Liver (tissue), 9 donors: ENCODE data around the gene MICAL3. TPM values are rescaled to one million over a fixed set of nuclear protein-coding genes. Genes with fewer than 3 reads are reported as not detected.
A peak's percentile ranks its signal among the peaks of the same experiment; 100 is the strongest.

Experiments used
- DNase-seq: peaks from one replicate; pipeline ENCODE4 v3.0.0-alpha.2; 2017; ENCODE audit warnings: low spot score
- H3K27ac ChIP-seq, 2 donors: one replicate each; pipeline ENCODE4 v1.7.0; 2013; ENCODE audit warnings: inconsistent platforms in 2 of 2, low read length in 2 of 2, control low read depth in 1 of 2, low read depth in 1 of 2, mild to moderate bottlenecking in 1 of 2
- H3K27me3 ChIP-seq, 4 donors: one replicate each; pipeline versions ENCODE4 v1.6.1 to v1.7.0; 2013; ENCODE audit warnings: low read length in 3 of 4, inconsistent platforms in 1 of 4, mild to moderate bottlenecking in 1 of 4, moderate library complexity in 1 of 4; ENCODE audit not compliant: control insufficient read depth in 4 of 4, insufficient read depth in 4 of 4
- H3K36me3 ChIP-seq, 4 donors: one replicate each; pipeline versions ENCODE4 v1.6.1 to v1.7.0; 2013; ENCODE audit warnings: low read length in 3 of 4, mild to moderate bottlenecking in 3 of 4, low read depth in 1 of 4, moderate library complexity in 1 of 4; ENCODE audit not compliant: control insufficient read depth in 4 of 4, insufficient read depth in 3 of 4
- H3K4me1 ChIP-seq, 4 donors: one replicate each; pipeline versions ENCODE4 v1.6.1 to v1.7.0; 2013; ENCODE audit warnings: low read length in 3 of 4, mild to moderate bottlenecking in 3 of 4, moderate library complexity in 1 of 4; ENCODE audit not compliant: control insufficient read depth in 4 of 4, insufficient read depth in 4 of 4
- H3K4me3 ChIP-seq, 3 donors: one replicate each; pipeline versions ENCODE4 v1.6.1 to v1.7.0; 2013; ENCODE audit warnings: low read length in 3 of 3, control low read depth in 1 of 3, low read depth in 1 of 3, mild to moderate bottlenecking in 1 of 3
- H3K9ac ChIP-seq, 2 donors: one replicate each; pipeline ENCODE4 v1.7.0; 2013; ENCODE audit warnings: low read length in 2 of 2, mild to moderate bottlenecking in 2 of 2, moderate library complexity in 2 of 2, control low read depth in 1 of 2, low read depth in 1 of 2
- H3K9me3 ChIP-seq, 4 donors: one replicate each; pipeline versions ENCODE4 v1.6.1 to v1.7.0; 2013; ENCODE audit warnings: low read length in 3 of 4; ENCODE audit not compliant: control insufficient read depth in 4 of 4
- ATF3 ChIP-seq: IDR thresholded peaks from 2 replicates; pipeline ENCODE4 v1.6.1; 2016; ENCODE audit warnings: antibody characterized with exemption
- CTCF ChIP-seq: fragments of 150-350 bp; IDR thresholded peaks from 2 replicates; pipeline ENCODE4 v1.5.1; 2017; ENCODE audit warnings: improper control_type of control experiment, low read depth, low read length; ENCODE audit not compliant: missing input control
- EGR1 ChIP-seq, 2 donors: IDR thresholded peaks; 2 replicates each; pipeline ENCODE4 v1.6.1; 2016 to 2018; ENCODE audit warnings: antibody characterized with exemption in 2 of 2, low read depth in 2 of 2
- FOXA1 ChIP-seq: IDR thresholded peaks from 2 replicates; pipeline ENCODE4 v1.6.1; 2016; ENCODE audit warnings: antibody characterized with exemption
- FOXA2 ChIP-seq: IDR thresholded peaks from 2 replicates; pipeline ENCODE4 v1.6.1; 2016; ENCODE audit warnings: antibody characterized with exemption
- GABPA ChIP-seq, 2 donors: IDR thresholded peaks in 1 of 2; conservative IDR thresholded peaks in 1 of 2; 2 replicates each; pipeline ENCODE4 v1.6.1; 2016; ENCODE audit warnings: antibody characterized with exemption in 2 of 2, mild to moderate bottlenecking in 1 of 2, moderate library complexity in 1 of 2
- HNF4A ChIP-seq, 2 donors: conservative IDR thresholded peaks; 2 replicates each; pipeline ENCODE4 v1.6.1; 2016; ENCODE audit warnings: antibody characterized with exemption in 2 of 2, mild to moderate bottlenecking in 2 of 2
- HNF4G ChIP-seq: IDR thresholded peaks from 2 replicates; pipeline ENCODE4 v1.6.1; 2016; ENCODE audit warnings: antibody characterized with exemption
- JUND ChIP-seq, 2 donors: IDR thresholded peaks; 2 replicates each; pipeline ENCODE4 v1.6.1; 2016; ENCODE audit warnings: antibody characterized with exemption in 2 of 2
- MAX ChIP-seq: IDR thresholded peaks from 2 replicates; pipeline ENCODE4 v1.6.1; 2016; ENCODE audit warnings: antibody characterized with exemption
- NR2F2 ChIP-seq: IDR thresholded peaks from 2 replicates; pipeline ENCODE4 v1.6.1; 2016; ENCODE audit warnings: antibody characterized with exemption
- RAD21 ChIP-seq, 2 donors: IDR thresholded peaks; 2 replicates each; pipeline ENCODE4 v1.6.1; 2016; ENCODE audit warnings: antibody characterized with exemption in 2 of 2, mild to moderate bottlenecking in 2 of 2
- REST ChIP-seq: IDR thresholded peaks from 2 replicates; pipeline ENCODE4 v1.6.1; 2016; ENCODE audit warnings: antibody characterized with exemption, mild to moderate bottlenecking
- RXRA ChIP-seq, 2 donors: IDR thresholded peaks; 2 replicates each; pipeline ENCODE4 v1.6.1; 2017 to 2018; ENCODE audit warnings: antibody characterized with exemption in 2 of 2, mild to moderate bottlenecking in 1 of 2
- SP1 ChIP-seq: IDR thresholded peaks from 2 replicates; pipeline ENCODE4 v1.6.1; 2018; ENCODE audit warnings: antibody characterized with exemption, mild to moderate bottlenecking
- TAF1 ChIP-seq: conservative IDR thresholded peaks from 2 replicates; pipeline ENCODE4 v1.6.1; 2016; ENCODE audit warnings: antibody characterized with exemption, mild to moderate bottlenecking
- YY1 ChIP-seq: IDR thresholded peaks from 2 replicates; pipeline ENCODE4 v1.6.1; 2016; ENCODE audit warnings: antibody characterized with exemption, mild to moderate bottlenecking
- ZBTB33 ChIP-seq: IDR thresholded peaks from 2 replicates; pipeline ENCODE4 v1.6.1; 2016; ENCODE audit warnings: antibody characterized with exemption
- WGBS: extraction: QIAGEN DNeasy Blood & Tissue Kit; methylation state at CpG from one replicate; pipeline ENCODE4 v1.1.7; 2013; 5-methylcytosine and 5-hydroxymethylcytosine counted together
- polyA plus RNA-seq, 2 donors: library from polyadenylated mRNA; stranded (reverse) in 1 of 2; unstranded in 1 of 2; fragments of 200-250 nt in 1 of 2; fragments of >200 nt in 1 of 2; fragmentation: Nextera tagmentation in 1 of 2; extraction: Ambion mirVana in 1 of 2; gene quantifications; one replicate each; pipeline versions ENCODE4 v1.2.1 to v1.2.3, GENCODE V29; 2013 to 2015
- total RNA-seq, 2 donors: library from RNA; depleted of rRNA; stranded (reverse); fragments of >200 nt; gene quantifications; one replicate each; pipeline ENCODE4 v1.2.3, GENCODE V29; 2014
- donor health status: healthy.
- donor health status: healthy.
- donor health status: healthy.
- donor health status: healthy.
- donor health status: healthy.

MICAL3 gene
- total and polyA plus RNA-seq, 4 donors, result 6.4 to 38.4 (median 23.4) TPM

- no peaks in the 10 kb centered on the region for H3K9me3 ChIP-seq
- TF ChIP-seq FOXA1 (peak; percentile 48), EGR1 (IDR thresholded peaks at IDR 0.05; ENCODE audit: low read depth in 2 of 2) (peak in 1 of 2 donors; percentile 33), RXRA (IDR thresholded peaks at IDR 0.05) (peak; percentile 89), ZBTB33 (peak; percentile 82), SP1 (peak; percentile 91), REST (peak; percentile 53), ATF3 (peak; percentile 48), YY1 (peak; percentile 83), TAF1 (no peak), HNF4A (conservative IDR thresholded peaks at IDR 0.05) (peak; percentile 94 to 95), NR2F2 (peak; percentile 98), CTCF (no peak), RAD21 (IDR thresholded peaks at IDR 0.05) (no peak), FOXA2 (peak; percentile 41), GABPA (IDR thresholded peaks at IDR 0.05 in 1 of 2, conservative IDR thresholded peaks at IDR 0.05 in 1 of 2) (peak in 1 of 2 donors; percentile 45), MAX (peak; percentile 87), JUND (IDR thresholded peaks at IDR 0.05) (peak; percentile 51 to 86), HNF4G (peak; percentile 88)
- peak; percentile 73 for DNase-seq
- peak overlapping the region; percentile 54 to 79 for H3K27ac ChIP-seq
- H3K4me1 ChIP-seq, result peaks cover 6 to 31% (median 25%) of the 10 kb centered on the region in 4 donors
- no peak overlapping the region for H3K4me3 ChIP-seq
- H3K27me3 ChIP-seq, result no peaks in the 10 kb centered on the region
- no peaks in the 10 kb centered on the region for H3K36me3 ChIP-seq
- H3K9ac ChIP-seq, result peak overlapping the region in 1 of 2 donors; percentile 58
- 29% methylated on average over 11 of the region's 11 CpGs for WGBS
These were observed 20.3 kb upstream of the MICAL3 start for GRCh38 chr22:18044548-18045271.
